OCI-LY1 (cell line): Measurements from ENCODE around the gene FOXA1.

Experiments used
- H2AFZ ChIP-seq: fragments of 200-600 bp; sonication (generic), shearing (Covaris generic); 2 replicates; pipeline ENCODE4 v1.6.0; 2014; ENCODE audit warnings: antibody characterized with exemption, mild to moderate bottlenecking, low read length
- H3F3A ChIP-seq: fragments of 200-600 bp; sonication (generic), shearing (Covaris generic); 2 replicates; pipeline ENCODE4 v1.6.0; 2014; ENCODE audit warnings: mild to moderate bottlenecking, antibody characterized with exemption, low read length, moderate library complexity; ENCODE audit not compliant: insufficient read depth
- H3K27ac ChIP-seq: fragments of 200-600 bp; sonication (generic); 2 replicates; pipeline ENCODE4 v1.5.1; 2014; ENCODE audit warnings: low read length, mixed run types, mild to moderate bottlenecking, low read depth; ENCODE audit not compliant: poor library complexity, severe bottlenecking
- H3K27me3 ChIP-seq: fragments of 200-600 bp; sonication (generic); 2 replicates; pipeline ENCODE4 v1.6.0; 2014; ENCODE audit warnings: antibody characterized with exemption, mild to moderate bottlenecking, low read length, moderate library complexity; ENCODE audit not compliant: insufficient read depth
- H3K36me3 ChIP-seq: fragments of 200-600 bp; sonication (generic); 2 replicates; pipeline ENCODE4 v1.6.1; 2014; ENCODE audit warnings: mild to moderate bottlenecking, antibody characterized with exemption, low read length, moderate library complexity, mixed read lengths; ENCODE audit not compliant: insufficient read depth
- H3K4me1 ChIP-seq: fragments of 200-600 bp; sonication (generic); 2 replicates; pipeline ENCODE4 v1.5.1; 2014; ENCODE audit warnings: mild to moderate bottlenecking, low read length, moderate library complexity; ENCODE audit not compliant: insufficient read depth, severe bottlenecking
- H3K4me2 ChIP-seq: fragments of 200-600 bp; sonication (generic), shearing (Covaris generic); 2 replicates; pipeline ENCODE4 v1.6.1; 2014; ENCODE audit warnings: low read length
- H3K4me3 ChIP-seq: fragments of 200-600 bp; sonication (generic); 2 replicates; pipeline ENCODE4 v1.5.1; 2014; ENCODE audit warnings: low read length, low read depth, mild to moderate bottlenecking, mixed read lengths; ENCODE audit not compliant: poor library complexity, severe bottlenecking
- H3K79me2 ChIP-seq: fragments of 200-600 bp; shearing (Covaris generic); 2 replicates; pipeline ENCODE4 v1.6.1; 2016; ENCODE audit warnings: mixed run types, low read length, mixed read lengths; ENCODE audit not compliant: insufficient read depth
- H3K9ac ChIP-seq: fragments of 200-600 bp; sonication (generic), shearing (Covaris generic); 2 replicates; pipeline ENCODE4 v1.6.1; 2014; ENCODE audit warnings: mild to moderate bottlenecking, low read length, mixed read lengths
- H3K9me2 ChIP-seq: fragments of 200-600 bp; sonication (generic), shearing (Covaris generic); 2 replicates; pipeline ENCODE4 v1.6.1; 2014; ENCODE audit warnings: low read depth, mild to moderate bottlenecking, low read length, mixed read lengths
- H3K9me3 ChIP-seq: fragments of 200-600 bp; shearing (Covaris generic); 2 replicates; pipeline ENCODE4 v1.6.1; 2014; ENCODE audit warnings: low read length, mixed read lengths
- H4K20me1 ChIP-seq: fragments of 200-600 bp; sonication (generic), shearing (Covaris generic); 2 replicates; pipeline ENCODE4 v1.6.0; 2016; ENCODE audit warnings: mild to moderate bottlenecking, low read length; ENCODE audit not compliant: insufficient read depth
- EZH2 ChIP-seq: fragments of 200-600 bp; sonication (generic), shearing (Covaris generic); IDR thresholded peaks from 2 replicates; pipeline ENCODE4 v1.8.0; 2017; ENCODE audit warnings: borderline replicate concordance, mixed run types, mild to moderate bottlenecking, antibody characterized with exemption, low read length, moderate library complexity, mixed read lengths
- TF ChIP-seq, protein P1 (sequence below): fragments of 200-600 bp; sonication (generic), shearing (Covaris generic); IDR thresholded peaks from 2 replicates; pipeline ENCODE4 v1.5.1; 2017; ENCODE audit warnings: mild to moderate bottlenecking, antibody characterized with exemption, low read length, moderate library complexity, mixed read lengths

The FOXA1 gene

DNA sequence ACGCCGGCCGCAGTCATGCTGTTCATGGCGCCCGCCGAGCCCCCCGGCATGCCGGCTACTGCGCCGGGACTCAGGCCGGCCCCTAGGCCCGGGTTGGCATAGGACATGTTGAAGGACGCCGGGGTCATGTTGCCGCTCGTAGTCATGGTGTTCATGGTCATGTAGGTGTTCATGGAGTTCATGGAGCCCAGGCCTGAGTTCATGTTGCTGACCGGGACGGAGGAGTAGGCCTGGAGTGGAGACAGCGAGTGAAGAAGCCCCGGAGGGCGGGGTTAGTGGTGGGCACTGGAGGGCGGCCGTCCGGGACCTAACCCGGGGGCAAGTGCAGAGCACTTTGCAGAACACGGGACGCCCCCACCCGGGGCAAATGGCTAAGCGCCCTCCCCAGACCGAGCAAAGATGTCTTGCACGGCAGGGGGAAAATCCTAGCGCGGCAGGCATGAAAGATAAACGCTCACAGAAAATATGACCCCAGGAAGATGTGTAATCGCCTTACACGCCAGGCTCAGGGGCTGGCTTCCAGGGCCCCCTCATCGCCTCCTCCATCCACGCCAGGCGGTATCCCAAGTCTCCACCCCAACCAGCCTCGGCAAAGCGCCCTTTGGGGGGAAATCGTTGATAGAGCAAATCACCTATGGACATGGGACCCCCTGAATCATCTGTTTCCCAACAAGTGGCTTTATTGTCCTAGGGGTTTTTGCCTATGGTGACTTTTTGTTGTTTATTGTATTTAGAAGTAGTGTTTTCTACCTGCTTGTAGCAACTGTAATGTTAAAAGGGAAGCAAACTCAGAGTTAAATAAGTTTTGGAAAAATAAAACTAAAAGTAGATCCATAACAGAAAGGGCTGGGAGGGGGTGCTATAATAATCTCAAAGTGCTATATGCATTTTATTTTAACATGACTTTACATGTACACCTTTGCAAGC lies 2.3 kb downstream of the FOXA1 start:
- H3K36me3 ChIP-seq: no peaks in the 10 kb centered on the region
- no peaks in the 10 kb centered on the region for H3K9me2 ChIP-seq
- H3K9me3 ChIP-seq: no peaks in the 10 kb centered on the region
- no peaks in the 10 kb centered on the region for H3K27me3 ChIP-seq
- H3K4me2 ChIP-seq: no peak overlapping the region
- TF ChIP-seq, protein P1, sequence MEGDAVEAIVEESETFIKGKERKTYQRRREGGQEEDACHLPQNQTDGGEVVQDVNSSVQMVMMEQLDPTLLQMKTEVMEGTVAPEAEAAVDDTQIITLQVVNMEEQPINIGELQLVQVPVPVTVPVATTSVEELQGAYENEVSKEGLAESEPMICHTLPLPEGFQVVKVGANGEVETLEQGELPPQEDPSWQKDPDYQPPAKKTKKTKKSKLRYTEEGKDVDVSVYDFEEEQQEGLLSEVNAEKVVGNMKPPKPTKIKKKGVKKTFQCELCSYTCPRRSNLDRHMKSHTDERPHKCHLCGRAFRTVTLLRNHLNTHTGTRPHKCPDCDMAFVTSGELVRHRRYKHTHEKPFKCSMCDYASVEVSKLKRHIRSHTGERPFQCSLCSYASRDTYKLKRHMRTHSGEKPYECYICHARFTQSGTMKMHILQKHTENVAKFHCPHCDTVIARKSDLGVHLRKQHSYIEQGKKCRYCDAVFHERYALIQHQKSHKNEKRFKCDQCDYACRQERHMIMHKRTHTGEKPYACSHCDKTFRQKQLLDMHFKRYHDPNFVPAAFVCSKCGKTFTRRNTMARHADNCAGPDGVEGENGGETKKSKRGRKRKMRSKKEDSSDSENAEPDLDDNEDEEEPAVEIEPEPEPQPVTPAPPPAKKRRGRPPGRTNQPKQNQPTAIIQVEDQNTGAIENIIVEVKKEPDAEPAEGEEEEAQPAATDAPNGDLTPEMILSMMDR: no peak
- TF ChIP-seq EZH2: no peak
- no peak overlapping the region for H3K4me3 ChIP-seq
- H4K20me1 ChIP-seq: no peaks in the 10 kb centered on the region
- no peak overlapping the region for H3K9ac ChIP-seq
- H3K4me1 ChIP-seq: no peaks in the 10 kb centered on the region
- no peak overlapping the region for H2AFZ ChIP-seq
- no peaks in the 10 kb centered on the region for H3F3A ChIP-seq
- H3K79me2 ChIP-seq: no peaks in the 10 kb centered on the region
- no peak overlapping the region for H3K27ac ChIP-seq

- no peaks in the 10 kb centered on the region for H3K27me3 ChIP-seq
- H3K9me2 ChIP-seq: no peaks in the 10 kb centered on the region
- no peaks in the 10 kb centered on the region for H3K4me1 ChIP-seq
- H3K27ac ChIP-seq: no peak overlapping the region
- H3K4me3 ChIP-seq: no peak overlapping the region
- no peak overlapping the region for H3K4me2 ChIP-seq
- no peak overlapping the region for H2AFZ ChIP-seq
- no peaks in the 10 kb centered on the region for H4K20me1 ChIP-seq
- no peak overlapping the region for H3K9ac ChIP-seq
- TF ChIP-seq, protein P1: no peak
- no peak for TF ChIP-seq EZH2
- no peaks in the 10 kb centered on the region for H3K36me3 ChIP-seq
- H3F3A ChIP-seq: no peaks in the 10 kb centered on the region
- no peaks in the 10 kb centered on the region for H3K9me3 ChIP-seq
- no peaks in the 10 kb centered on the region for H3K79me2 ChIP-seq
Measured at GRCh38 chr14:37591941-37592481, 3.0 kb downstream of the FOXA1 start.

GRCh38 chr14:37591311-37591940 lies 3.6 kb downstream of the FOXA1 start:
- no peaks in the 10 kb centered on the region for H3K4me1 ChIP-seq
- H3K79me2 ChIP-seq: no peaks in the 10 kb centered on the region
- TF ChIP-seq, protein P1: no peak
- no peak for TF ChIP-seq EZH2
- no peak overlapping the region for H3K27ac ChIP-seq
- H3K36me3 ChIP-seq: no peaks in the 10 kb centered on the region
- no peak overlapping the region for H2AFZ ChIP-seq
- H3K27me3 ChIP-seq: no peaks in the 10 kb centered on the region
- no peaks in the 10 kb centered on the region for H4K20me1 ChIP-seq
- no peak overlapping the region for H3K4me2 ChIP-seq
- no peaks in the 10 kb centered on the region for H3K9me2 ChIP-seq
- H3K4me3 ChIP-seq: no peak overlapping the region
- no peaks in the 10 kb centered on the region for H3F3A ChIP-seq
- no peaks in the 10 kb centered on the region for H3K9me3 ChIP-seq
- H3K9ac ChIP-seq: no peak overlapping the region
